ENCODE results near the gene MEF2A.
"Not testable (repeated sequence)": the region's sequence is repeated elsewhere in the genome, so short reads cannot be mapped to it uniquely, and the experiment has no call there.

Gene MEF2A

DNA sequence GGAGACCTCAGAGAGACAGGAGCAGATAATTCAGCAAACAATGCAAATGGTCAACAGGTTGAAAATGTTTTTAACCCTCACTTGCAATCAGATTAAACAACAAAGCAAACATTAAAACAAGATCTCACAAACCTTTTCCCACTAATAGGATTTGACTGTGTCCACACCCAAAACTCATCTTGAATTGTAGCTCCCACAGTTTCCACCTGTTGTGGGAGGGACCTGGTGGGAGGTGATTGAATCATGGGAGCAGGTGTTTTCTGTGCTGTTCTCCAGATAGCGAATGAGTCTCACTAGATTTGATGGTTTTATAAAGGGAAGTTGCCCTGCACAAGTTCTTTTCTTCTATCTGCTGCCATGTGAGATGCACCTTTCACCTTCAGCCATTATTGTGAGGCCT is 168.8 kb downstream of the MEF2A start:
- no peak for DNase-seq (ENCODE audit: insufficient read length)
- no peak for FAIRE-seq
- TF ChIP-seq TAF1 (IDR thresholded peaks at IDR 0.05; ENCODE audit: borderline replicate concordance, low read depth, low read length), result no peak
- no peak for TF ChIP-seq POLR2AphosphoS5 (IDR thresholded peaks at IDR 0.05; ENCODE audit: low read depth, low read length)
- no peak for TF ChIP-seq POLR2A (IDR thresholded peaks at IDR 0.05; ENCODE audit: low read depth, low read length)

DNA sequence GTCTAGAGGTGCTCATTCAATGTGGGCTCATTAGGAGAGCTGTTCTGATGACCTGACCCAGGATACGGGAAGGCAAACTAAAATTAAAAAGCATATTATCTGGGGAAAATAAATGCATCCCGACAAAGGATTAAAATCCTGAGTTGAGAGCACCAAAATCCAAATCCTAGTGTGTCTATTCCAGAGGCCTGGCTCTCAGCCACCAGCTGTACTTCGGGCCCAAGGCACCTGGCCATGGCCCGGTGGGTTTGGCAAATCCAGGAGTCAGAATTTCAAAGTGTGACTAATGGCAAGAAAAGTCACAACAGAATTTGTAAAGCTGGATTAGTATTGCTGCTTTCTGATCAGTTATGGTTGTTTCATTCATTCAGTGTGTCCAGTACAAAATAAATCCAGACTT is 170.1 kb downstream of the MEF2A start:
- FAIRE-seq, result no peak
- no peak for TF ChIP-seq TAF1 (IDR thresholded peaks at IDR 0.05; ENCODE audit: borderline replicate concordance, low read depth, low read length)
- TF ChIP-seq POLR2A (IDR thresholded peaks at IDR 0.05; ENCODE audit: low read depth, low read length), result no peak
- TF ChIP-seq POLR2AphosphoS5 (IDR thresholded peaks at IDR 0.05; ENCODE audit: low read depth, low read length), result no peak
- no peak for DNase-seq (ENCODE audit: insufficient read length)

DNA sequence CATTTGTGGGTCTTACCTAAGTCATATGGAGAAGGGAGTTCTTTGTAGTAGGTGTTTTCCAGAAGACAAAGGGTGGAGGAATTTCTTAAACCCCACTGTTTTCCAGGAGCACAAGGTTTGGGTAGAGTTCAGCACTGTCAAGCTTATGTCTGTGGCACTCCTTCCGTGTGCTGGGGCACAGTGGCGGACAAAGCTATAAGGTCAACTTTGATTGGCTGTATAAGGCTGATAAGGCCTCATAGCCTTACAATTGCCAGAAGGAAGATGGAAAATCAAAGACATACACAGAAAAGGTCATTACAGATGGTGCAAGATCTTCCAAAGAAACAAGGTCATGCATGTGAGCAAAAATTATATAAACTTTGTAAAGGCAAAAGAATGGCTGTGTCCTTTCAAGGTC is 170.9 kb downstream of the MEF2A start:
- DNase-seq (ENCODE audit: insufficient read length) (no peak), FAIRE-seq (no peak)
- TF ChIP-seq POLR2AphosphoS5 (IDR thresholded peaks at IDR 0.05; ENCODE audit: low read depth, low read length) (no peak), POLR2A (IDR thresholded peaks at IDR 0.05; ENCODE audit: low read depth, low read length) (no peak)

DNA sequence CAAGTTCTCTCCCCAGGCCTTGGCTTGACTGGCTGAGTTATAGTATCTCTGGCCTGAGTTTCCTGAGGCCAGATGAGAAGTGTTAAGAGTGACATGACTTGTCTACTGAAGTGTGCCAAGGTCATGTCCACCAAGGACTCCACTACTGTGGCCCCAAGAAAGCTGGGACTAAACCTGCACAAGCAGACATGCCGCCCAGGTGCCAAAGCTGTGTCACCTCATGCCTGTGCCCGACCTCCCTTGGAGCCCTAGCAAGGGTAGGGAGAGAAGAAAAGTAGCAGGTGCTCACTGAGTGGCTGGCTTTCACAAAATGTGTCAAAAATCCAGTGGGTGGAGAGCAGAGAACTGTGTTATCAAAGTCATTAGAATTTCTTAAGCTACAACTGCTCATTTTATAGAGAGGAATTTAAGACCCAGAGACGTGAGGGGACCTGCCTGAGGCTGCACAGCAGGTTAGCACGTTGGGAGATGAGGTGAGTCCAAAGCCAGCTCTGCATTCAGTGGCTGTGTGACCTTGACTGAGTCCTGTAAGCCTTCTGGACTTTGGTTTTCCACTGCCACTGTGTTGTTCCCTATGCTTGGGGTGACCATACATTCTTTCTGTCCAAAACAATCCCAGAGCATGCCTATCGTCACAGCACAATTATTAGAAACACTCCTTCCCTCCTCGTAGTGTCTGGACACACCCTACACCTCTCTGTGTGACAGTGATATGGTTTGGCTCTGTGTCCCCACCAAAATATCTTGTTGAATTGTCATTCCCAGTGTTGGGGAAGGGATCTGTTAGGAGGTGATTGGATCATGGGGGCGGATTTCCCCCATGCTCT is 172.4 kb downstream of the MEF2A start:
- no peak for FAIRE-seq
- no peak for TF ChIP-seq POLR2A (IDR thresholded peaks at IDR 0.05; ENCODE audit: low read depth, low read length)
- no peak for DNase-seq (ENCODE audit: insufficient read length)

DNA sequence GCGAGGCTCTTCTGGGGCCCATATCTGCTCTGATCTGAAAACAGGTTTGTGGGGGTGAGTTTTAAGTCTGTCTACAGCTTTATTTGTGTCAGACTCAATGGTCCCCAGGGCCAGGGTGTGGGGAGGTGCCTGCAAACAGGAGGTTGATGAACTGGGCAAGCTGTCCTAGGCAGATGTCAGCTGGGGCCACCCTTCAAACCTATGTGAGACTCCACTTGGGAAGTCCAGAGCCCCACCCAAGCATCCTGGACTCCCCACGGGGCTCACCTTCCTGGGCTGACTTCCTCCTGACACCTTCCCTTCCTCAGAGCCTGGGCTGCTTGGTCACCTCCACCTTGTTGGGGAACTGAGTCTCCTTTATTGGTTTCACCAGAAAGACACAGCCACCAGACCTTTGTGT is 176.1 kb downstream of the MEF2A start:
- DNase-seq (ENCODE audit: insufficient read length) (no peak), FAIRE-seq (no peak)
- TF ChIP-seq POLR2A (IDR thresholded peaks at IDR 0.05; ENCODE audit: low read depth, low read length) (no peak), POLR2AphosphoS5 (IDR thresholded peaks at IDR 0.05; ENCODE audit: low read depth, low read length) (no peak), TAF1 (IDR thresholded peaks at IDR 0.05; ENCODE audit: borderline replicate concordance, low read depth, low read length) (no peak)

DNA sequence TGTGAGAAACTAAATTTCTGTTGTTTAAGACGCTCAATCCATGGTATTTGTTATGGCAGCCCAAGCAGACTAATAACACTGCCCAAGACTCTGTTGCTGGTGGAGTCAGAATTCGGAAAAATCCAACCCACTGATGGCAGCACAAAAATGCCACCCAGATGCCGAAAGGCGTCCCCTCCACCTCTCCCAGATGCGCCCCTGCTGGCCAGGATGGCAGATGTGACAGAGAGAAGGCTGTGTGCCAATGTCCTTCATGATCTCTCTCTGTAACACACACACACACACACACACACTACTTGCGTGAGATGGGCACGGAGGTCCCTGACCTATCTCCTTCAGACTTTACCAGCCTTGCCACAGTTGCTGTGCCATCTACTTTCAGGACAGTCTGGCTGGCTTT is 178.4 kb downstream of the MEF2A start:
- DNase-seq (ENCODE audit: insufficient read length) (no peak), FAIRE-seq (no peak)
- TF ChIP-seq POLR2A (IDR thresholded peaks at IDR 0.05; ENCODE audit: low read depth, low read length) (no peak), TAF1 (IDR thresholded peaks at IDR 0.05; ENCODE audit: borderline replicate concordance, low read depth, low read length) (no peak), POLR2AphosphoS5 (IDR thresholded peaks at IDR 0.05; ENCODE audit: low read depth, low read length) (no peak)

DNA sequence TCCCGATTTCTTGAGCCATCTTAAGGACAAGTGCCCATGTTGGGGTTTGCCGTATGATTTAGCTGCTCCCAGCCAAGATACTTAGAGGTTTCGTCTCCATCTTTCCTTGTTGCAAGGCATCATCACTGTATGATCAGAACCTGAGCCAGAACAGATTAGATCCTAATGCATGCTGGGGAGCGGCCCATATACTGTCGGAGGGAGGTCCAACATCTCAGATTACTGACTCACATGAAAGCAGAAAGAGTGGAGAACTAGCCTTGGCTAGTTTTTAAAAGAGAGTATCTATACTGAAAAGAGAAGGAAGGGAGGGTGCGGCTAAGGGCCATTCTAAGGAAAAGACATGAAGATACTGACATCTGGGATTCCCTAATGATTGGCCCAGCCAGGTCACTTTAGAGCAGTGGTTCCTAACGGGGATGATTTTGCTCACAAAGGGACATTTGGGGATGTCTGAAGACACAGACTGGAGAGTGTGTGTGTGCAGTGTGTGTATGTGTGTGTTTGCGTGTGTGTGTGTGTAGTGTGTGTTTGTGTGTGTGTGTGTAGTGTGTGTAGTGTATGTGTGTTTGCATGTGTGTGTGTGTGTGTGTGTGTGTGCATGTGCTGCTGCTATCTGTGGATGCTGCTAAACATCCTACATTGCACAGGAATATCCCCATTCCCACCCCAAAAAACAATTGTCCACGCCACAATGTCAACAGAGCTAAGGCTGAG is 179.7 kb downstream of the MEF2A start:
- no peak for FAIRE-seq
- TF ChIP-seq POLR2AphosphoS5 (IDR thresholded peaks at IDR 0.05; ENCODE audit: low read depth, low read length), result no peak
- no peak for TF ChIP-seq POLR2A (IDR thresholded peaks at IDR 0.05; ENCODE audit: low read depth, low read length)
- no peak for TF ChIP-seq TAF1 (IDR thresholded peaks at IDR 0.05; ENCODE audit: borderline replicate concordance, low read depth, low read length)
- no peak for DNase-seq (ENCODE audit: insufficient read length)

DNA sequence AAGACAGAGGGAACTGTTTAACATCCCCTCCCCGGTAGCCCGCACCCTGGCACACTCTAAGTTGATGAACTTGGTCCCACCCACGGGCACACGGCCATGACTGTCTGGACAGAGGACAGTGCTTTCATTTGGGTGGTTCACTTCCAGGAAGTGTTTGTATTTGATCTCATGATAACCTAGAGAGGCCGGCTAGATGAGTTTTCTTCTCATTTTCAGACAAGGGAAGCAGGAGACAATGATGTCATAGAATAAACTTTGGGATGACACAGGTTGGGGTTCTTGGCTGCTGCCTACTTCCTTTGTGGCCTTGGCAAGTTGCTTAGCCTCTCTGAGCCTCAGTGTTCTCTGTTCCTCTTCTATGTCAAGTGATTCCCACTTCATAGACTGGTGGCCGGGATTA is 183.6 kb downstream of the MEF2A start:
- FAIRE-seq (no peak), DNase-seq (ENCODE audit: insufficient read length) (no peak)
- TF ChIP-seq TAF1 (IDR thresholded peaks at IDR 0.05; ENCODE audit: borderline replicate concordance, low read depth, low read length) (no peak), POLR2AphosphoS5 (IDR thresholded peaks at IDR 0.05; ENCODE audit: low read depth, low read length) (no peak), POLR2A (IDR thresholded peaks at IDR 0.05; ENCODE audit: low read depth, low read length) (no peak)

DNA sequence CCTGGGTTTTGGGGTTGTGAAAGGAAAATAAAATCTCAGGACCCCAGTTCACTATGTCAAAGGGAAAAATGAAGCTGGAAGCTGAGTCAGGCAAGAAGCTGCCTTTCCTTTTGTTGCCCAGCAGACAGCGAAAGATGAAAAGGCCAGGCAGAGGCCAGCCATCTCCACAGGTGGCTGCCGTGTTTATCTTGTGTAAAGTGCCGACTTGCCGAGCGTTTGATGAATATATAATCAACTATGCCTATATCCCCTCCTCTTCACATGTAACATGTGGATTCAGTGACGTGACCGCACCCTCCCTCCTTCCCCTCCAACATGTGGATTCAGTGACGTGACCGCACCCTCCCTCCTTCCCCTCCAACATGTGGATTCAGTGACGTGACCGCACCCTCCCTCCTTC is 184.5 kb downstream of the MEF2A start:
- FAIRE-seq; DNase-seq (ENCODE audit: insufficient read length): not testable (repeated sequence)

DNA sequence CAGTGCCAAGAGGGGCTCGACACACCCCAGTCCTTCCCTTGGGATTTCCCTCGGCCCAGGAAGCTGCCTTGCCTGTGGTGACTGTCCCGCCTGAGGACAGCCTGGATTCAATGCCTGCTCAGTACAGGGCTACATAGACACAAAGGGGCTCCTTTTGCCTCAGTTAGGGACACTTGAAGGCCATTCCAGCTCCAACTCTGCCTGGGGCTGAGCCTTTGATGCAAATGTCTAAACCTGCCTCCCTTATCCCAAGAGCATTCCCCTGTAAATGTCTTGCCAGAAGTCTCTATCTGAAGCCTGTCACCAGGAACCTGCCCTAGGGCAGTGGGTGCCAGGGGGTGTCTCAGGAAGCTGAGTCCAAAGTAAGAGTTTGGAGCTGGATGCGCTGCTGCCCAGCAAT is 186.8 kb downstream of the MEF2A start:
- TF ChIP-seq POLR2AphosphoS5 (IDR thresholded peaks at IDR 0.05; ENCODE audit: low read depth, low read length) (no peak), POLR2A (IDR thresholded peaks at IDR 0.05; ENCODE audit: low read depth, low read length) (no peak), TAF1 (IDR thresholded peaks at IDR 0.05; ENCODE audit: borderline replicate concordance, low read depth, low read length) (no peak)
- DNase-seq (ENCODE audit: insufficient read length), result no peak
- no peak for FAIRE-seq

DNA sequence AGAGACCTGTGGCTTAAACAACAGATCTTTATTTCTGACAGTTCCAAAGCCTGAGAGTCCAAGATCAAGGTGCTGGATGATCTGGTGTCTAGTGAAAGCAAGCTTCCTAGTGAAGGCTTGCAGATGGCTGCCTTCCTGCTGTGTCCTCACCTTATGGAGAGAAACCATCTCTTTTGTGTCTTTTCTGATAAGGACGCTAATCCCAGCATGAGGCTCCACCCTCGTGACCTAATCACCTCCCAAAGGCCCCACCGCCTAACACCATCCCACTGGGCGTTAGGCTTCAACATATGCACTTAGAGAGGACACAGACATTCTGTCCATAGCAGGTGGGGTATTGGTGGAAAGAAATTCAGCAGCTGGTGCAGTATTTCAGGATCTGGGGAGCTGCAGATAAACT is 187.3 kb downstream of the MEF2A start:
- TF ChIP-seq POLR2AphosphoS5 (IDR thresholded peaks at IDR 0.05; ENCODE audit: low read depth, low read length) (no peak), TAF1 (IDR thresholded peaks at IDR 0.05; ENCODE audit: borderline replicate concordance, low read depth, low read length) (no peak), POLR2A (IDR thresholded peaks at IDR 0.05; ENCODE audit: low read depth, low read length) (no peak)
- DNase-seq (ENCODE audit: insufficient read length) (no peak), FAIRE-seq (no peak)

DNA sequence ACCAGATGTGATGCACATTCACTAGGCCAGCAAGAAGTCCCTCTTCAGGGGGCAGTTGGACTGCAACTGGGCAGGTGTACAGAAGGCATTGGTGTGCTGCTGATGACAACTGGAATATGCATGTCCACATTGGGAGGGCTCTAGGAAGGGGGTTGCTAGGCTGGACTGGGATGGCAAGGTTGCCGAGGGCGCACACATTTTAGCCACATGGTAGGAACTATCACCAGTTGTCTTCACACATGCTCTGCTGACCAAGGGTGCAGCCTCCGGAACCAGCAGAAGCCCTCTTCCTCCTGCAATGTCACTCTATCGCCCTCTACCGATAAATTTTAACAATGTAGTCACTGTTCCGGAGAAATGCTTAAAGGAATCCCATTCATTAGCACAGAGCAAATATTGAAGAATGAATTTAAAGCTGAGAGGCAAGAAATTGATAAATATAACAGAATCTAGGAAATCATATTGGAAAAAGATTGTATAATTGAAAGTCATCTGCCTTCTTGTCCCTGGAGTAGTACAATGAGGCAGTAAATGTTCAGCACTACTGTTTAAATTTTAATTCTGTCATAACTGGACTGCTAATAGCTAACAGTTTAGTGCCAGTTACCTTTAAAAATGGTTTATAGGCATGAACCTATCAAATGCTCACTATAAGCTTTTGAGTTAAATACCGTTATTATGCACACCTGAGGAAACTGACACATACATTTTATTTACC is 190.1 kb downstream of the MEF2A start:
- no peak for TF ChIP-seq TAF1 (IDR thresholded peaks at IDR 0.05; ENCODE audit: borderline replicate concordance, low read depth, low read length)
- no peak for TF ChIP-seq POLR2A (IDR thresholded peaks at IDR 0.05; ENCODE audit: low read depth, low read length)
- TF ChIP-seq POLR2AphosphoS5 (IDR thresholded peaks at IDR 0.05; ENCODE audit: low read depth, low read length), result no peak
- DNase-seq (ENCODE audit: insufficient read length) (peak; percentile 47), FAIRE-seq (peak; percentile 85)
